Measurements from ENCODE around the gene KIF5A. TPM values are rescaled to one million over a fixed set of nuclear protein-coding genes. Genes with fewer than 3 reads are reported as not detected.

Gene KIF5A
- total RNA-seq = 0.29 and 0.89 TPM in 2 replicates

GRCh38 chr12:57549909-57550640 lies at the start of gene KIF5A:
KIF5A (plus strand) TSS chr12:57550044; CDS start chr12:57550272, 228 bp downstream.

DNA sequence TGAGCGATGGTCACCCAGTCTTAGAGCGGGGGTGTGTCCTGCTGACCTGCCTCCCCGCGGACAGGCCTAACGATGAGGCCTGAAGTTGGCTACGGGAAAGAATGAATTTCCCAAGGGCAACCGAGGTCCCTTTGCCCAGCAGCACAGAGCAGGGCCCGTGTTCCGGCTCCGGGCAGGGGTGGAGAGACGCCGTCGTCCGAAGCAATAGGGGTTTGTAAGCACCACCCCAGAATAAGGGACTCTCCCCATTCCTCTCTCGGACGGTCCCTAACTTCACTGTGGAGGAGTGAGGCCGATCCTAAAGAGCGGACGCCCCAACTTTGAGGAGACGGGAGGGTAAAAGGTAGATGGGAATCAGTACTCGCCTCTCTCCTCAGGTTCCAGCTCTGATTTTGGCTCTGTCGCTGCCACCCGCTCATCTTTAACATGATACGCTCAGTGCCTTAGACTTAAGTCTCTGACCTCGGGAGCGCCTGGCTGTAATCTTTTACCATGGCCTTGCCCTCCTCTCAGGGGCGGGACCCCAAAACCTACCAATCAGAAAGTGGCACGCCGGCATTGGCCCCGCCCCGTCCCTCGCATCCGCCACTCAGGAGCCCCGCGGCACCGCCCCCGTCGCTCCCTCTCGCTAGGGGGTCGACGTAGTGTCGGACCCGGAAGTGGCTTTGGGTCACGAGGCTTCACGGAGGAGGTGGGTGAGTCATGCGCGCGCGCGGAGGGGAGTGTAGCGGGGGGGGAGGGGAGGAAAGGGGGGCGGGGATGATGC lies 29.6 kb upstream of the KIF5A start, which contains the start of gene DDIT3:
TSS of gene DDIT3 (minus strand) at position 462 of the 766 bp plus-strand sequence. CDS start 3,108 bp downstream, outside the sequence.

DNA sequence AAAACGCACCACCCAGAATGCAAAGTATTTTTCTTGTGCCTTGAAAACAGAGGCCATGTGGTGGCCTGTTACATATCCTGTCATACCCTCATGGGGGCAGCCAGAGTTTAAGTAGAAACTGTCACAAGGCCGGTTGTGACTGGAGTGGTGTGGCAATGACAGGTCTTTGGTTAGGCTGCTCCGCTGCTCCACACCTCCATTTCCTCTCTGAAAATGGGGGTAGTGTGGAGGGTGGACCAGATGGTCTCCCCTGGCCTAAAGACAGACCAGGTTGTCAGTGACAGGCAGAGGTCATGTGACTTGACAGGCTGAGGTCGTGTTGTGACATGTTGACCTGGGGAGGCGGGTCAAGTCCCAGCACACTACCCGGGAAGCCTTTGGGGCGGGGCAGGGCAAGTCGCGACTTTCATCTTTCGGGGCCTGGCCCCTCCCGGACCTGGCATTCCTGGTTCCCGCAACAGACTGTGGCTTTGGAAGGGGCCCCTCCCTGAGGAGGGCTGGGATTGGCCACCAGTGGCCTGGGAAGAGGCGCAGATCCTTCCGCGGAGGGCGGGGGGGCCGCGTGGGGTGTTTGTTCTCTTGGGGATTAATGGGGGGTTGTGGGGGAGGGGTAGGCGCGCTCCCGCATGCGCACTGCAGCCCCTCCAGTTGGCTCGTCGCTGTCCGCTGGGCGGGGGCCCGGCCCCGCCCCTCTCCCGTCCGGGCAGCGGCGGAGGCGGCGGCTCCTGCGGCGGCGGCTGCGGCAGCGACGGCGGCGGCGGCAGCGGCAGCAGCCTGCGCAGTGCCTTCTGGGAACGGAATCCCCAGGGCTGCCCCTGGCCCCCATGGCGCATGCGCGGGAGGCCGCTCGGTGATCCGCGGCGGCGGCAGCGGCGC lies 27.6 kb upstream of the KIF5A start, which contains the start of gene MBD6:
TSS of gene MBD6 (plus strand) at position 814 of the 876 bp plus-strand sequence. CDS start 1,480 bp downstream, outside the sequence.

GRCh38 chr12:57546438-57547287 lies 3.2 kb upstream of the KIF5A start, which contains the start of gene DCTN2:
DCTN2 (minus strand) TSS chr12:57547192; CDS start chr12:57547063, 129 bp downstream.

GRCh38 chr12:57590864-57591781 lies 41.3 kb downstream of the KIF5A start, which contains the start of gene PIP4K2C:
PIP4K2C (plus strand) TSS chr12:57591192; CDS start chr12:57591290, 98 bp downstream.

GRCh38 chr12:57604454-57604991 lies 54.7 kb downstream of the KIF5A start, which contains the start of gene DTX3:
DTX3 (plus strand) TSS chr12:57604824; CDS start chr12:57606518, 1,694 bp downstream.

DNA sequence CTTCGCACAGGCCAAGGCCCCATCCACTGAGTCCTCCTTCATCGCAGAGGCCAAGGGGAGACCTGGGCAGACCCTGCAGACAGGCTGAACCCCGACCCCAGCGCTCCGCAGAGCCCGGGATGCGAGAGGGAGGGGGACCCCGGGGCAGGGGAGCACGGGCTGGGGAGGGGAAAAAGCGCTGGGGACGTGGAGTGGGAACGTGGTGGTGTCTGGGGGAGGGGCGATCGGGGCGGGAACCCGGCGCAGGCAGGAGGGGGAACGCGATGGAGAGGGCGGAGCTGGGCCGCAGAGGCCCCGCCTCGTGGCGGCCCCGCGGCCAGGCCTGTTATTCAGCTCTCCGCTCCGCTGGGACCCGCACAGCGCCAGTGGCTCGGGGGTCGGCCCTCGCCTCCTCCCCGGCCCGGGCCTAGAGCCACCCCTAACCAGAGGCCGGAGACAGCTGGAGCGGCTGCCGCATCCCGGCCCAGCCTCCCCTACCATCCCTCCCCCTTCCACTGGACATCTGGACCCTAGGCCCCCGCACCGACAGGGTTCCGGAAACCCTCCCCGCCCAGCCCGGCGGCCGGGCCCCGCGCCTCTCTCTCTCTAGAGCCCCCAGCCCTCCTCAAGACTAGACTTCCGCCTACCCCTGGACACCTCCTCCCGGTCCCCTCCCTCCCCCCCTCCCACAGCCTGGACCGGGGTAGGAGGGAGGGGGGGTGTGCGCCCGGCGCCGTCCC lies 61.4 kb downstream of the KIF5A start, which contains the start of gene ARHGEF25:
TSS of gene ARHGEF25 (plus strand) at position 328 of the 719 bp plus-strand sequence. CDS start 460 bp downstream, outside the sequence.

DNA sequence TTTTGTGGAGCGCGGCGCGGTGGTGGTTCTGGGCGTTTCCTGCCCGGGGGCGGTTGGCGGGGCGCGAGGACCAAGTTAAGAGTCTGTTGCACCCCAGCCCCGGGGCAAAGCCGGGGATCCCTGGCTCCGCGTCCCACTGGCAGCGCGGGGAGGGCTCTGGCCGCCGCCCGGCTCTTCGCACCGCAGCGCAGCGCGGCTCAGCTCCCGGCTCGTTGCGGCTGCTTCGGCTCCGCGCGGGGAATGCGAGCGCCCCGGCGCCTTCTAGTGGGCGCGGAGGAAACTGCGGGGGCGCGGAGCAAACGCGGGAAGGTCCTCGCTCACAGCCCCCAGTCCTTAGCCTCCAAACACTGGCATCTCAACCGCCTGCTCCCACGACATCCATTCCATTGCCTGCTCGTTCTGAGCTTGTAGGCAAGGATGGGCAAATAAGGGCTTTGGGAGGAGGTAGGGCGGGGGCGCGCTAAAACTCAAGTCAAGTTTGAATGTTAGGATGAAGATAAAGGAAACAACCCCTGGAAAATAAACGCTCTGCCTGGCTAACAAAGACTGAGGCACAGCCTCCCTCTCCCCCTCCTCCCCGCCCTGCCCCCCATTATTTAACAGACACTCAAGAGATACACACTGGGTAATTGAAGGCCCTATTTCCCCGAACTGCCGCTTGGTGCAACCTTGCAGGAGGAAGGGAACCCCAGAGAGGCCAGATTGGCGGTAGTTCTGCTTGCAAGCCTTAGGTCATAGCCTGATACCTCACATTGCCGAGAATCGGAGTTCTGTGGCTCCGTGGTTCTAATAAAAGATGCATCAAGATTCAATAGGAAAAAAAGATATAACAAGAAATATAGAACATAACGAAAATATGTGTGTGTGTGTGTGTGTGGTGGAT lies 83.4 kb downstream of the KIF5A start, which contains the start of gene B4GALNT1:
TSS of gene B4GALNT1 (minus strand) at position 244 of the 883 bp plus-strand sequence. CDS start 1,069 bp downstream, outside the sequence.

Other genes with a start within 250 kb of the KIF5A start
- 19.3 and 23.9 TPM in 2 replicates for gene R3HDM2, start 119.0 kb upstream of the KIF5A start, total RNA-seq
- gene INHBC, start 115.3 kb upstream of the KIF5A start, total RNA-seq = not detected in 2 replicates
- gene INHBE, start 94.7 kb upstream of the KIF5A start, total RNA-seq = 3.5 and 6.2 TPM in 2 replicates
- 1.4 and 3.7 TPM in 2 replicates for gene GLI1, start 90.3 kb upstream of the KIF5A start, total RNA-seq
- gene ARHGAP9, start 70.2 kb upstream of the KIF5A start, total RNA-seq = 0.18 TPM in 1 of 2 replicates, not detected in the other
- gene MARS1, start 62.0 kb upstream of the KIF5A start, total RNA-seq = 166 and 202 TPM in 2 replicates
- gene DDIT3, start 29.5 kb upstream of the KIF5A start, total RNA-seq = 32.9 and 42.7 TPM in 2 replicates
- 5.8 and 7.5 TPM in 2 replicates for gene MBD6, start 27.2 kb upstream of the KIF5A start, total RNA-seq
- 175 and 242 TPM in 2 replicates for gene DCTN2, start 2.9 kb upstream of the KIF5A start, total RNA-seq
- gene PIP4K2C, start 41.1 kb downstream of the KIF5A start, total RNA-seq = 19.8 and 32.0 TPM in 2 replicates
- gene DTX3, start 54.8 kb downstream of the KIF5A start, total RNA-seq = 29.4 and 33.7 TPM in 2 replicates
- gene ARHGEF25, start 61.4 kb downstream of the KIF5A start, total RNA-seq = 42.4 and 51.6 TPM in 2 replicates
- gene B4GALNT1, start 83.2 kb downstream of the KIF5A start, total RNA-seq = 1.9 and 8.4 TPM in 2 replicates
- gene OS9, start 144.1 kb downstream of the KIF5A start, total RNA-seq = 207 and 276 TPM in 2 replicates
- under 0.01 TPM in 1 of 2 replicates, not detected in the other for gene AGAP2, start 188.7 kb downstream of the KIF5A start, total RNA-seq
- 80.4 and 86.0 TPM in 2 replicates for gene TSPAN31, start 195.0 kb downstream of the KIF5A start, total RNA-seq
- 137 and 172 TPM in 2 replicates for gene CDK4, start 202.3 kb downstream of the KIF5A start, total RNA-seq
- gene MARCHF9, start 205.1 kb downstream of the KIF5A start, total RNA-seq = 0.71 and 3.7 TPM in 2 replicates
- 1.4 TPM in 1 of 2 replicates, not detected in the other for gene CYP27B1, start 217.0 kb downstream of the KIF5A start, total RNA-seq
- gene METTL1, start 222.1 kb downstream of the KIF5A start, total RNA-seq = 11.7 and 19.0 TPM in 2 replicates
- 4.6 and 9.7 TPM in 2 replicates for gene EEF1AKMT3, start 222.6 kb downstream of the KIF5A start, total RNA-seq
- gene TSFM, start 232.7 kb downstream of the KIF5A start, total RNA-seq = 28.0 and 42.9 TPM in 2 replicates

All from myometrial cell (primary cell).